GM18951 (cell line): ENCODE results near the gene ABLIM1.

Source experiments
- POLR2A ChIP-seq: IDR thresholded peaks from 4 replicates; pipeline ENCODE4 v1.6.1; 2011; ENCODE audit warnings: mild to moderate bottlenecking; ENCODE audit not compliant: insufficient read length, insufficient read depth; ENCODE audit errors: extremely low read depth
- in situ Hi-C: fragments of 300-500 bp; cut with MboI; formaldehyde crosslinking; loops from one replicate; pipeline ENCODE4 v1.12.0; 2022; ENCODE audit warnings: low sequenced_read_pairs, mixed read lengths, inconsistent platforms; ENCODE audit not compliant: unreplicated experiment

The ABLIM1 gene

DNA sequence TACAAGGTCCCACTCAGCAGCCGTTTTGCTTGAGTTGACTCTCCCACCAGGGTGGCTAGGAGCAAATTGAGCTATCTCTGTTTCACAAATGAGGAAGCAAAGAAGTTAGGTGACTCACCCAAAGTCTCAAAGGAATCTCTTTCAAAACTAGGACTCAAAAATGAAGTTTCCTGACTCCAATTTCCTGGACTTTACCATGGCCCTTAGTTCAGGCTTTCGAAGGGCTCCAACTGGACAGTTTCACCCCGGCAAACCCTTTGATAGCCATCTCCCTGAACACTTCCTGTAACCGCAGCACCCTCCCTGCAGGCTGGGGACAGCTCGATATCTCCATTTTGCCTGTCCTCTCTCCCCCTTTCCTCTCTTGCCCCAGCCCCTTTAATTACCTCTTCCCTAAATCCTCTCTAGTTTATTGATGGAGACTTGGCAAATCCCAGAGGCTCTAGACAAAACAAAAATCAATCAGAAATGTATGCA, 249.1 kb downstream of the ABLIM1 start:
- in situ Hi-C loops: no loop called here
- TF ChIP-seq POLR2A: no peak

DNA sequence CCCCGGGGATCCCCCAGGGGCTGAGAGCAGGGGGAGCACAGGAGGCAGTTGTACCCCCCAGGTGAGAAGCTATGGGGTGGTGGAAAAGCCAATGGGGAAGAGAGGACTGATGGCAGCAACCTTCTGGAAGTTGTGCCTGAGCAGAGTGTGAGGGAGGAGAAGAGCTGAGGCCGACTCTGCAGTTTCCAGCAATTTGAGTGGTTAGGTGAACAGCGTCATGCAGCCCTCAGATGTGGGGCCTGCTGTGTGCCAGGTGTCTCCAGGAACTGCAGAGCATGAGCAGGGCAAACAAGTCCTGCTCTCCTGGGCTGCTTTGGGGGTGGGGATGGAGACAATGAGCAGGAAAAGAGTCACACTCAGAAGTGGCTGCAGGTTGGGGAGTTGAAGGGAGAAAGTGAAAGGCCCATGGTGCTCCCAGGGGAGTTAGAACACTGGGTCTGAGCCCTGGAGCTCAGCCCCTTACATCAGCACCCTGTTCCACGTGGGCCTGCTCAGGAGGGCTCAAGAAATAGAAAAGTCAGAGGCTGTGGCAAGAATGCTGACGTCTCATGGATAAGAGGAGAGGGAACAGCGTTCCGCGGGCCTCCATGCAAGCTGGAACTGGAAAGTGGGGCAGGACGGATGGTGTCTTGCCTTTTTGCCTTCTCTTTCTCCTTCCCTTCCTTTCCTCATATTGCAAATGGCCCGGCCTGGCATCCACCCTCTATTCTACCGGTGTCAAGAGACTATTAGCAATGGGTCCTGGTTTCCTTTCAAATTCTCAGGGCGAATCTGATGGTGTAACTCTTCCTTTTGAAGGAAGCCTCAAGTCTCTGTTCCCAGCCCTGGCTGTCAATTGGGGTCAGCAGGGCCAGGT, 249.7 kb downstream of the ABLIM1 start:
- no peak for TF ChIP-seq POLR2A
- in situ Hi-C loops: no loop called here

DNA sequence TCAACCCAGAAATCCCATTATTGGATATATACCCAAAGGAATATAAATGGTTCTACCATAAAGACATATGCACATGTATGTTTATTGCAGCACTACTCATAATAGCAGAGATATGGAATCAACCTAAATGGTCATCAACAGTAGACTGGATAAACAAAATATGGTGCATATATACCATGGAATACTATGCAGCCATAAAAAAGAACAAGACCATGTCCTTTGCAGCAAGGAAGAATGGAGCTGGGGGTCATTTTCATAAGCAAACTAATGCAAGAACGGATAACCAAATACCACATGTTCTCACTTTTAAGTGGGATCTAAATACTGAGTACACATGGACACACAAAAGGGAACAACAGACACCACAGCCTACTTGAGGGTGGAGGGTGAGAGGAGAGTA, 251.6 kb downstream of the ABLIM1 start:
- no peak for TF ChIP-seq POLR2A
- in situ Hi-C loops: no loop called here

DNA sequence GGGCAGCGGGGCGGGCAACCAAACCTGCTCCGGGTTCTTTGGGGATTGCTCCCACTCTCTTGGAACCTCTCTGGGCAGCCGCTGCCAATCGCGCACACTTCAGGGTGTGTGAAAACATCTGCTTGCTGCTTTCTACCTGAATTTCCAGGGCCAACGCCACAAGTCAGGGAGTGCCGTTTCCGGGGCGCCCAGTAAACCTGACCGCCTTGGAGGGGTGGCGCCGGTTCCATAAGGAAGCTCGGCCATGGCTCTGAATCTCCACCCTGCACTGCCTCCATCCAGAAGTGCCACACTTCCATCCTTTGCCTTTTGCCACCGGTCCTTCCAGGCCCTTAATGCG, 253.1 kb downstream of the ABLIM1 start:
- no peak for TF ChIP-seq POLR2A
- in situ Hi-C loops: no loop called here

DNA sequence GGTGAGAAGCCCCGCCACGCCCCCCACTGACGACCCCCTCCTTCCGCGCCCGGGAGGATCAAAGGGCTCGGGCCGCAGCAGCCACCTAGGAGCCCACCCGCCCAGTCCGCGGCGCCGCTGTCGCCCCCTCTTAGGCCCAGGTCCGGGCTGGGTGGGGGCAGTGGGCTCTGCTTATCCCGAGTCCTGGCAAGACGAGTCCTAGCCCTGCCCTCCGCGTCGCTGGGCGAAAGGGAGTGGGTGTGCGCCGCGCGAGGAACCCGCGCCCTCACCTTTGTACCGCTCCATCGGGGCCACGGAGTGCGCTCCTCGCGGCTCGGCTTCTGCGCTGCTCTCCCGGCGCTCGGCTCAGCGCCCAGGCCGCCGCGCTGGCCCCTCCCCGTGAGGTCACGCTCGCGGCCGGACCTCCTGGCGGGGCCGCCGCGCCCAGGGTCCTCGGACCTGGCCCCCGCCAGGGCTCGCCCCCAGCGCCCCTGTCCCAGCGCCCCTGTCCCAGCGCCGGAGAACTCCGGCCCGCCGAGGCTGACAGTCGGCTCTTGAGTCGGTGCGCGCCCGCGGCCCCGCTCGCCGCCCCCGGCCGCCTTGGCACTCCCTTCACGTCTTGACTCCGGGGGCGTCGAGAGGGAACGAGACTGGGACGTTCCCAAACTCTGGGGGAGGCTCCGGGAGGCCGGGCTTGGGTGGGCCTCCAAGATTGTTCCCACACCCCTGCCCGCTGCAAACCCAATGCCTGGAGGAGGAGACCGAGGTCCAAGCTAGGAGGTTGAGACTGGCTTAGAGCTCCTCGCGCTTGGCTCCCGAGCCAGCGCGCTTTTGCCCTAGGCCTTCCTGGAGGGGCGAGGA, 253.7 kb downstream of the ABLIM1 start, which contains the start of gene AFAP1L2:
Gene AFAP1L2 (minus strand): TSS at position 332 of the 840 bp plus-strand sequence. CDS start 47 bp downstream, at position 285.
- TF ChIP-seq POLR2A: no peak
- in situ Hi-C loops: no loop called here

DNA sequence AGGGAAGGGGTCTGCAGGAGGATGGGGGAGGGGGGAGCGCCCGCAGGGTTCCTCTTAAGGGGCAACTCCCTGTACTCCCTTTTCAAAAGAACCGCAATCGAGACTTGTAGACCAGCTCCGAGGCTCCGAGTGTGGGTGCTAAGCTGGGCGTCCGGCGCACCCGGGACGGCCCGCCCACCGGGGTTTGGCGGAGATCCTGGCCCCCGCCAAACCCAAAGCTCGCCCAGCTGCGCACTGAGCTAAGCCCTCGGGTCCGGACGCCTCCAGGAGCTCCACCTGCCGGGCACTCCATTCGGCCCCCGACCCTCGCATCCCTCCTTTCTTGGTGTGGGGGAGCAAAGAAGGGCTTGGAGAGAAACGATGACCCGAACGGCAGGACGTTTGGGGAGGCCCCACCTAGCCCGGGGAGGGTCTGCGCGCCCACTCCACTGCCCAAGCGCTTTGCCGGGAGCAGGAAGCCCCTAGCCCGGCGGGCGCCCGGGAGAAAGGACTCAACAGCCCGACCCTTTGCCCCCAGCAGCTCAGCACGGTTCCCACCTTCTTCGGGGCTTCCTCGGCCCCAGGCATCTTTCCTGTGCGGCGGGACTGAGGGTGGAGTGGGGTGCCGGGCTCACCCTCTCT, 254.4 kb downstream of the ABLIM1 start:
- TF ChIP-seq POLR2A: no peak
- in situ Hi-C loops: no loop called here

DNA sequence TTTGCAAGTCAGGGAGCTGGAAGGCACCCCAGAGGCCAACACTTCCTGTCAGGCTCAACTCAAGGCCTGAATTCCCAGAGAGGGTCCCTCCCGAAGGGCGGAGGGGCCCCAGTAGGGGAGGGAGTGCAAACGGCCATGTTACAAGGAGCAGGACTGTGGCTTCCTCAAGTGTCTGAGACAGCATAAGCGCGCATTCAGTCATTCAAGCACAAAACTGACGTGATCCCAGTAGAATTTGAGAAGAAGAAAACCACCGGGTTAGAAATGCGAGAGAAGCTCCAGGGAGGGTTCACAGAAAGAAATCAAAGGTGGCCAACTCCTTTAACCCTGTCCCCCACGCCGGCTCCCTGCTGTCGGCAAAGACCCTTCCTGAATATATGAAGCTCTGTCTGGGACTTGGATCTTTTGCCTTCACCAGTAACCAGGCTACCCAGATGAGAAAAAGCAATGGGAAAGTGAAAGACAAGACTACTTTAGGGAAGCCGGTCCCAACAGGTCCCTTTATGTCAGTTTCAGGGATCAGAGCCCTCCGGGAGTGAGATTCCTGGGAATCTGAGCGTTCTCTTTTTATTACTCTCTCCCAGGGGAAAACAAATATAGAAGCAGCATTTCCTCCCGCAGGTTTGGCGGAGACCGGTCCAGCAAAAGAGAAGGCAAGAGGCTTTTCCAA, 255.1 kb downstream of the ABLIM1 start:
- no peak for TF ChIP-seq POLR2A
- in situ Hi-C loops: no loop called here

DNA sequence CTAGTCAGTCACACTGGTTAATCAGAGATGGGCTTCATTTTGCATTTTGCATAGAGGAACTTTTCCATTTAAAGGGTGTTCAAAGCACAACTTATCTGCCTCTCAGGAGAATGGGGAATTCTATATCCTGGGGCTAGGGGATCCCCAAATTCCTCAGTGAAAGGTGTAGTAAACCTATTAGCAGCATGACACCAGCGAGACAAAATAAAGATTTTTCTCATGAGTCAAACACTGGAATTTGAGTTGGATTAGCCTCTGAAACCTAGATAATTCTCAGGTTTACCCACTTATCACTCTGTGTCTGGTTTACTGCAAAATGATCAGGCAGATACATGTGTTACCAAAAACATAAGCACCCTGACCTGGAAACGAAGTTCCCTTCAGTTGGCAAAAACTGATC, 255.8 kb downstream of the ABLIM1 start:
- TF ChIP-seq POLR2A: no peak
- in situ Hi-C loops: no loop called here

DNA sequence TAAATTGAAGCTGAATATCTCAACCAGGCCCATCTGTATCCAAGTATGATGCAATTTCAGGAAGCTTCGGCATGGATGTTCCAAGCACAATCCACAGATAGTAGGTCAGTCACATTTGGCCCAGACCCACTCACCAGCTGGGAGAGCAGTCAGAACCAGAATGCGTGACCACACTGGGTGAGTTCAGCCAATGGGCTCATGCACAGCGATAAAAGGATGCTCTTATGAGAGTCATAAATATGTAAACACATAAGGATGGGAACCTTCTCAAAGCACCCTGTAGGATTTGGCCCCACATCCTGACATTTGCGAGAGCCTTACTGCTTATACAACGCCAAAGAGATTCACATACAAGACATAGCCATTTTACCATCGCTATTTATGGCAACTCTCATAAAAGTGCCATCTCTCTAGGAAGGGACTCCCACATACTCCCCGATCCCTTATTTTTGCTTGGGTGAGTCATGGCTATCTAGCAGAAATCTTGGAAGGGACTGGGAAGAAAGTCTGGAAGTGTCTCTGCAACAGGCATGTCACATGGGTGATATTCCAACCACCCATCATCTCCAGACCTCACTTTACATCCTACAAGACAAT, 256.8 kb downstream of the ABLIM1 start:
- TF ChIP-seq POLR2A: no peak
- in situ Hi-C loops: no loop called here

DNA sequence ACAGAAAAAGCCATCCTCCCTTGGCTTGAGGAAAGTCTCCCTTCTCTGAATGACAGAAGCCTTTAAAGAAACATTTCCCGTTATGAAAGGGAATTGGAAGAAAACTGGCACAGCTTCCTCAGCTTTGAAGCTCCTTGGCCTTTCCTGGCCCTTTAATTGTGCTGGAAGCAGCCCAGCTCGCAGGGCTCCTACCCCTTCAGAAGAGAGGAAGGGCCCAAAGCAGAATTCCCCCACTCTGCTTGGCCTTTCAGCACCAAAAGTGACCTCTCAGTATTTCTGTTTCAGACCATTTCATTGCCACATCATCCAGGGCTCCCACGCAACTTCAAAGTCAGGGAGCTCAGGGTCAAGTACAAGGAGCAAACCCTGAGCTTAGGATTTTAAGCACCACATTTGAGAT, 258.0 kb downstream of the ABLIM1 start:
- no peak for TF ChIP-seq POLR2A
- in situ Hi-C loops: no loop called here

DNA sequence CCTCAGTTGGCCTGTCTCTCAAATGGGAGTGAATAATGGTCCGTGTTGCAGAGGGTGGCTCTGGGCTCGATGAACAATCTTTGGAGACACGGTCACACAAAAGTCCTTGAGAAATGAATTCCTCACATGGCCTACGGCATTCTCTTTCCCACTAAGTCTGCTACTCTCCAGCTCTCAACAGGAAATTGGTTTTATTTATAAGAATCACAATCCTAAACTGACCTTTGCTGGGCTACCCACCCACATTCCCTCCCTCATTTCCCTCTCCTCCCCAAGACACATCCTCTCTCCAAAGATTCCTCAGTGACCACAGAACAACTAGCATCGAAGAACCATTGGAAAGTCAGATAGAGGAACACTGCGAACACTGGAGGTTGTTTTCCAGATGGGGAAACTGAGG, 258.5 kb downstream of the ABLIM1 start:
- no peak for TF ChIP-seq POLR2A
- in situ Hi-C loops: no loop called here

DNA sequence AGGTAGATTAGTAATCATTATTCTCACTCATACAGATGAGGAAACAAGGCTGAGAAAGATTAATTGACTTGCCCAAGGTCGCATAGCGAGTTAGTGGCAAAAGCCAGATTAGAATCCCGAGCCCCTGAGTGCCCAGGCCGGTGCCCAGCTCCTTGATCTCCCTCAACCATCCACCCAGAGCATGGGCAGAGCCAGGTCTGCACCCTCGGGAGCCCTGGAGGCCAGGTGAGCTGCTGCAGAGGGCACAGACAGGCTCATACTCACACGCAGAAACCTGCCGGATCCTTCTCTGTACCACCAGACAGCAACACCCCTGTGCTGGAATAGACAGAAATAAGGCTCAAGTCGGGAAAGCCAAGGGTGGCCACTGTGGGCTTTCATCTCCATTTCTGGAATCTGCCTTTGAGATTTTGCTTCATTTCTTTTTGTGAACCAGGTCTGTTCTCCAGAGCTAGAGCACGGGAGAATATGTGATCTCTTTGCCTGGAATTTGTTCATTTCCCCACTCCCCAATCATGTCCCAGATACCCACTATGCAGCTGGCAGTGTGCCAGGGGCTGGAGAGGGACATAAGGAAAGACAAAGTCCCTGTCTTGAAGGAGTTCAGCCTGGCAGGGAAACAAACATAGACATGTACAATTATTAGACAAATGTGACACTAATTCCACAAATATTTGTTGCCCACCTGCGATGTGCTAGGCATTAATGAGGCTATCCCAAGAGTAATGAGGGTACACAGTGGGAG, 259.3 kb downstream of the ABLIM1 start:
- no peak for TF ChIP-seq POLR2A
- in situ Hi-C loops: no loop called here
